ENCODE data around the gene PTPRG.

- TF ChIP-seq CTCF (IDR thresholded peaks at IDR 0.05; ENCODE audit: insufficient read depth, low read depth, low read length) (no peak), EZH2 (IDR thresholded peaks at IDR 0.05; ENCODE audit: insufficient read depth, low read length) (no peak)
Observed at GRCh38 chr3:62046326-62046725, 485.0 kb downstream of the PTPRG start.
